Adrenal gland (tissue), 5 donors: ENCODE results near the gene MID1.

Experiments
- CTCF ChIP-seq, 6 experiments: fragments of 450-650 bp in 4 of 6; fragments of 200-600 bp in 2 of 6; sonication (generic) in 1 of 6; IDR thresholded peaks; 1 replicate in 5 of 6; 2 replicates in 1 of 6; pipeline versions ENCODE4 v1.5.1 to v1.8.0; 2016 to 2021; ENCODE audit warnings: antibody characterized with exemption in 6 of 6, mild to moderate bottlenecking in 2 of 6, moderate library complexity in 1 of 6
- POLR2A ChIP-seq, 2 donors: fragments of 450-650 bp; IDR thresholded peaks; one replicate each; pipeline ENCODE4 v1.6.1; 2017; ENCODE audit warnings: antibody characterized with exemption in 2 of 2, mild to moderate bottlenecking in 2 of 2, moderate library complexity in 1 of 2
- donor health status: DM: no; HTN: no; CAD: no.

DNA sequence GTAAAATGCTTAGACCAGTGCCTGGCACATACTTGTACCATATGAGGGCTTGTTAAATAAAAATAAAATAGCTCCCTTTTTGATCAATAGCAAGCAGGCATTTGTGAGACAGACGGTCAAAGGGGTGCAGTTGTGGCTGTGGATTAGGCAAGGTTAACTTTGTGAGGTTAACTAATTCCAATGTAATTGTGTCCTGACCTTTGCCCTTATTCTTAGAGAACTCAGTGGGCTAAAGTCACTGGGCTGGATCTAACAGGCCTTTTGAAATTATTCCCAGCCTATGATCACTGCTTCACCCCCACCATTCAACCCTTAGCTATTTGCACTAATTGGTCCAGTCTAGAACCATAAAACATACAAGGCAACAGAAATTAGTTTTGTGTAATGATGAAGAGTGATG is 166.4 kb downstream of the MID1 start:
- TF ChIP-seq CTCF (IDR thresholded peaks at IDR 0.05) (no peak), POLR2A (IDR thresholded peaks at IDR 0.05) (no peak)
